Karpas-422 (cell line): ENCODE measurements around the gene KRT20. TPM values are rescaled to one million over a fixed set of nuclear protein-coding genes. Genes with fewer than 3 reads are reported as not detected.

Experiments used
- DNase-seq: peaks from one replicate; pipeline ENCODE4 v3.0.0-alpha.2; 2015
- H2AFZ ChIP-seq: fragments of 200-600 bp; sonication (generic); 2 replicates; pipeline ENCODE4 v1.6.1; 2014; ENCODE audit warnings: antibody characterized with exemption, low read length, mixed read lengths
- H3K27ac ChIP-seq: fragments of 200-600 bp; sonication (generic); 2 replicates; pipeline ENCODE4 v1.5.1; 2014; ENCODE audit warnings: mild to moderate bottlenecking, low read length, moderate library complexity
- H3K27me3 ChIP-seq: fragments of 200-600 bp; sonication (generic); 2 replicates; pipeline ENCODE4 v1.6.1; 2014; ENCODE audit warnings: low read length, mixed read lengths
- H3K36me3 ChIP-seq: fragments of 200-600 bp; sonication (generic); 2 replicates; pipeline ENCODE4 v1.6.1; 2014; ENCODE audit warnings: low read length, mixed read lengths; ENCODE audit not compliant: insufficient read depth
- H3K4me1 ChIP-seq: fragments of 200-600 bp; sonication (generic); 2 replicates; pipeline ENCODE4 v1.6.1; 2014; ENCODE audit warnings: mild to moderate bottlenecking, low read length, mixed read lengths
- H3K4me2 ChIP-seq: fragments of 200-600 bp; sonication (generic); 2 replicates; pipeline ENCODE4 v1.6.1; 2014; ENCODE audit warnings: low read length, low read depth, mild to moderate bottlenecking; ENCODE audit not compliant: poor library complexity, severe bottlenecking
- H3K4me3 ChIP-seq: fragments of 200-600 bp; sonication (generic); 2 replicates; pipeline ENCODE4 v1.5.1; 2014; ENCODE audit warnings: mild to moderate bottlenecking, antibody characterized with exemption, low read length, mixed read lengths
- H3K79me2 ChIP-seq: fragments of 200-600 bp; sonication (generic); 2 replicates; pipeline ENCODE4 v1.6.1; 2014; ENCODE audit warnings: mild to moderate bottlenecking, low read length, mixed read lengths
- H3K9ac ChIP-seq: fragments of 200-600 bp; sonication (generic); 2 replicates; pipeline ENCODE4 v1.6.0; 2014; ENCODE audit warnings: low read length
- H3K9me2 ChIP-seq: fragments of 200-600 bp; sonication (generic), shearing (Covaris generic); replicated peaks from 2 replicates; pipeline ENCODE4 v1.6.0; 2014; ENCODE audit warnings: mild to moderate bottlenecking, low read length, moderate library complexity; ENCODE audit not compliant: insufficient read depth
- H3K9me3 ChIP-seq: fragments of 300-700, 200-600 bp; sonication (generic); 2 replicates; pipeline ENCODE4 v1.6.1; 2014; ENCODE audit warnings: low read length, mixed read lengths
- H4K20me1 ChIP-seq: fragments of 200-600 bp; sonication (generic); 2 replicates; pipeline ENCODE4 v1.6.1; 2014; ENCODE audit warnings: mild to moderate bottlenecking, antibody characterized with exemption, low read length, low read depth; ENCODE audit not compliant: insufficient read depth
- total RNA-seq: library from RNA; depleted of rRNA; stranded (reverse); fragments of >200 nt; shearing (Covaris generic); gene quantifications from 2 replicates; pipeline ENCODE4 v1.2.3, GENCODE V29; 2014; ENCODE audit warnings: low replicate concordance

KRT20 gene
- total RNA-seq, 1 experiment from 2014 or later = not detected

DNA sequence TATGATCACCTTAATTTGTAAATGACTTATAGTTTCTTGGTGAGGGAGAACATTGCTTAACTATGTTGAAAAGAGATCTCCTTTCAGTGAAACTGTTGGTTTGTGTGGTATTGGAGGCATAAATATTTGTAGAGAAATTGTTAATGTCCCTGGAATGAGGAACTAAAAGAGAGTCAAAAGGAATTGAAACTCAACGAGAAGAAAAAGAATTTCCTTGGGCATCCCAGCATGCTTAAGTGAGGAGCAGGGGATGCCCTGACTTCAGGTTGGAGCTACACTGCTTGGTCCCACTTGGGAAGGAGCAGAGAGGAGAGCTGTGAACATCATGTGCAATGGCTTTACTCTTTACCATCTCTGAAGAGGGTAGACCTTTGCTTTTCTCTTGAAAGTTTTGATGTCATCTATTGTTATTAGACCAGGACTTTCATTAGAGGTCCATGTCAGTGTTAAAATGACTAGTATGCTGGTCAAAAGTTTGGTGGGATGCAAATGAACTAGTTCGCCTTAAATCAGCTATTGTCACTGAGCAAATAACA is 30.7 kb upstream of the KRT20 start:
- Histone ChIP-seq H3K4me1 (no peaks in the 10 kb centered on the region), H3K9ac (no peak overlapping the region), H3K4me3 (no peak overlapping the region), H2AFZ (no peak overlapping the region), H3K4me2 (no peak overlapping the region), H3K27me3 (no peaks in the 10 kb centered on the region), H3K9me3 (no peaks in the 10 kb centered on the region), H3K27ac (no peak overlapping the region), H3K79me2 (no peaks in the 10 kb centered on the region), H4K20me1 (no peaks in the 10 kb centered on the region), H3K36me3 (no peaks in the 10 kb centered on the region), H3K9me2 (no peaks in the 10 kb centered on the region)
- DNase-seq = no peak

- H3K9me2 ChIP-seq = no peaks in the 10 kb centered on the region
- H2AFZ ChIP-seq = no peak overlapping the region
- no peaks in the 10 kb centered on the region for H3K27me3 ChIP-seq
- H3K4me1 ChIP-seq = no peaks in the 10 kb centered on the region
- no peak for DNase-seq
- H3K9ac ChIP-seq = no peak overlapping the region
- no peaks in the 10 kb centered on the region for H4K20me1 ChIP-seq
- H3K36me3 ChIP-seq = no peaks in the 10 kb centered on the region
- H3K9me3 ChIP-seq = no peaks in the 10 kb centered on the region
- H3K4me3 ChIP-seq = no peak overlapping the region
- no peaks in the 10 kb centered on the region for H3K79me2 ChIP-seq
- H3K4me2 ChIP-seq = no peak overlapping the region
- no peak overlapping the region for H3K27ac ChIP-seq
These were observed 30.2 kb upstream of the KRT20 start for GRCh38 chr17:40915199-40915661.

DNA sequence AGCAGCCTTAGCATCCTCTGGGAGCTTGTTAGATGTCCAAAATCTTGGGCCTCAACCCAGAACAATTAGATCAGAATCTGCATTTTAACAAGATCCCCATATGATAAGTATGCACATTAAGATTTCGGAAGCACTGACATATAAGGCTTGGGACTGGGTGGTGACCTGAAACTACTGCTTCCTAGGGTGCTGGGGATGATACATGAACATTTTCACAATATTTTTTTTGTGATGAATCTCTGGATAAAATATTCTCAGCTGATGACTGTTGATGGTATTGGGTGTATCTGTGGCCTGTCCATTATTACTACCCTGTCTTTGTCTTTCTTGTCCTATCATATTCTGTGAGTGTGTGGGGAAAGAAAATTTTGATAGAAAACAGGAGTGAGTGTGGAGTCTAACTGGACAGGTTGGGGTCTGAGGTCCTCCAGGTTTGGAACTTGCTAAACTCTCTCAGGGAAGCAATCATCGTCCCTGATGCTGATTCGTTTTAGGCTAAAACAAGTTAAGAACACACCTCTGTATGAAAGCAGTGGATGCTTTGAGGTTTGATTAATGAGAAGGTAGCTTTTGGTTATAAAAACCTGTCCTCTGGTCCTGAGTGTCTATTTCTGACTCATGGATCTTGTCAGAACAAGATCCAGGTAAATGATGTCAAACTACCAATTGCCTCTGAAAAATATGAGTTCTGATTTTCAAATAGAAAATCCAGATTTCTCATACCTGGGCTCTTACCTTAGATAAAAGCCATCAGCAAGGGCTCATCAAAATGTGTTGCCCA is 29.2 kb upstream of the KRT20 start:
- Histone ChIP-seq H3K9me3 (no peaks in the 10 kb centered on the region), H3K4me3 (no peak overlapping the region), H3K27me3 (no peaks in the 10 kb centered on the region), H3K9ac (no peak overlapping the region), H3K4me2 (no peak overlapping the region), H2AFZ (no peak overlapping the region), H3K9me2 (no peaks in the 10 kb centered on the region), H3K27ac (no peak overlapping the region), H3K4me1 (no peaks in the 10 kb centered on the region), H3K36me3 (no peaks in the 10 kb centered on the region), H3K79me2 (no peaks in the 10 kb centered on the region), H4K20me1 (no peaks in the 10 kb centered on the region)
- no peak for DNase-seq

GRCh38 chr17:40912486-40913210 is 27.6 kb upstream of the KRT20 start:
- Histone ChIP-seq H3K9ac (no peak overlapping the region), H3K36me3 (no peaks in the 10 kb centered on the region), H3K9me3 (no peaks in the 10 kb centered on the region), H3K4me1 (no peaks in the 10 kb centered on the region), H2AFZ (no peak overlapping the region), H3K4me3 (no peak overlapping the region), H3K79me2 (no peaks in the 10 kb centered on the region), H3K4me2 (no peak overlapping the region), H3K27me3 (no peaks in the 10 kb centered on the region), H3K9me2 (no peaks in the 10 kb centered on the region), H3K27ac (no peak overlapping the region), H4K20me1 (no peaks in the 10 kb centered on the region)
- DNase-seq = no peak

DNA sequence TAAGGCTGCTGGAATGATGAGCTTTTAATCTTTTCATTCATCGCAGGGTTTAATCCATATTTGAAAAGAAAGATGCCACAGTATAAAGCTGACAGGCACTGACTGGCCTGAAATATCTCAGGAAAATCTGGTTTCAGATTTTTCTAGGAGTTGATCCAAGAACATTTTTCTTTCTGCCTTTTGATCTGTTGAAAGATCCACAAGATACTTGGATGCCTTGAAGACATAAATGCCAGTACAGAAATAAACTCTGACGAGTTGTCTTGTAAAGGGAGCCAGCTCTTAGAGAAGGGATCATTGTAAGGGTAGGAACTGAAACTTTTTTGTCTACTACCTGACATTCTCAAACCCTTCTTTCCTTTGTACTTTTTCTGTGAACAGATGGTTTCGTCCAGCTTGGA is 25.4 kb upstream of the KRT20 start:
- H3K4me1 ChIP-seq = no peaks in the 10 kb centered on the region
- no peaks in the 10 kb centered on the region for H3K9me3 ChIP-seq
- H3K4me2 ChIP-seq = no peak overlapping the region
- no peak overlapping the region for H3K4me3 ChIP-seq
- H3K27ac ChIP-seq = no peak overlapping the region
- no peaks in the 10 kb centered on the region for H3K79me2 ChIP-seq
- H3K27me3 ChIP-seq = no peaks in the 10 kb centered on the region
- no peaks in the 10 kb centered on the region for H3K36me3 ChIP-seq
- no peak overlapping the region for H3K9ac ChIP-seq
- H2AFZ ChIP-seq = no peak overlapping the region
- no peaks in the 10 kb centered on the region for H3K9me2 ChIP-seq
- no peak for DNase-seq
- no peaks in the 10 kb centered on the region for H4K20me1 ChIP-seq

GRCh38 chr17:40909755-40910154 is 24.7 kb upstream of the KRT20 start:
- Histone ChIP-seq H3K79me2 (no peaks in the 10 kb centered on the region), H3K4me3 (no peak overlapping the region), H3K4me2 (no peak overlapping the region), H4K20me1 (no peaks in the 10 kb centered on the region), H3K4me1 (no peaks in the 10 kb centered on the region), H3K27me3 (no peaks in the 10 kb centered on the region), H3K9me3 (no peaks in the 10 kb centered on the region), H2AFZ (no peak overlapping the region), H3K9ac (no peak overlapping the region), H3K36me3 (no peaks in the 10 kb centered on the region), H3K27ac (no peak overlapping the region), H3K9me2 (no peaks in the 10 kb centered on the region)
- no peak for DNase-seq

GRCh38 chr17:40909351-40909750 is 24.3 kb upstream of the KRT20 start:
- H3K79me2 ChIP-seq = no peaks in the 10 kb centered on the region
- H3K36me3 ChIP-seq = no peaks in the 10 kb centered on the region
- DNase-seq = peak; percentile 82
- H3K4me1 ChIP-seq = no peaks in the 10 kb centered on the region
- no peak overlapping the region for H3K9ac ChIP-seq
- no peaks in the 10 kb centered on the region for H4K20me1 ChIP-seq
- no peak overlapping the region for H3K4me3 ChIP-seq
- H3K9me2 ChIP-seq = no peaks in the 10 kb centered on the region
- no peaks in the 10 kb centered on the region for H3K27me3 ChIP-seq
- H3K27ac ChIP-seq = no peak overlapping the region
- no peak overlapping the region for H2AFZ ChIP-seq
- H3K4me2 ChIP-seq = no peak overlapping the region
- no peaks in the 10 kb centered on the region for H3K9me3 ChIP-seq

DNA sequence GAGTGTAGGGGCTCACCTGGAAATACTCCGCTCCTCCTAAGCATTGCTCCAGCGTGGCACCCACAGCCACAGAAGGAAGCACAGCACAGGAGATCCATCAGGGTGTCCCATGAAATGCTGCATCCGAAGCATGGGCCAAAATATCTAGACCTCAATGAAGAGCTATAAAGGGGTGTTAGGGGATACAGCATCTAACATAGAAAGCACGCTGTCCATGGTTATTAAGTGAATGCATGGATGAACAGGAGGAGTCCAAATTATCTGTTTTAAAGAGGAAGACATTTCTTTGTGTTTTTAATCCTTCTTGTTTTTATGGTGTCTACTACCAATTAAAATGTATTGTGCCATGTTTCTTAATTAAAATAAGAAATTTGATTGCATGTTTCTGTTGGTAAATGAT is 21.6 kb upstream of the KRT20 start:
- H2AFZ ChIP-seq = no peak overlapping the region
- H3K9me3 ChIP-seq = no peaks in the 10 kb centered on the region
- no peaks in the 10 kb centered on the region for H3K27me3 ChIP-seq
- no peak overlapping the region for H3K4me3 ChIP-seq
- DNase-seq = no peak
- H3K4me2 ChIP-seq = no peak overlapping the region
- H3K36me3 ChIP-seq = no peaks in the 10 kb centered on the region
- H3K9ac ChIP-seq = no peak overlapping the region
- no peaks in the 10 kb centered on the region for H3K9me2 ChIP-seq
- no peak overlapping the region for H3K27ac ChIP-seq
- H4K20me1 ChIP-seq = no peaks in the 10 kb centered on the region
- no peaks in the 10 kb centered on the region for H3K4me1 ChIP-seq
- no peaks in the 10 kb centered on the region for H3K79me2 ChIP-seq
